GM21619 (cell line): Measurements from ENCODE around the gene PDE6B.

Source experiments
- ATAC-seq: cut with Tn5 transposase; IDR thresholded peaks from one replicate; pipeline ENCODE4 v1.9.1; 2021; ENCODE audit not compliant: unreplicated experiment

The PDE6B gene

GRCh38 chr4:600850-601515 is 24.4 kb upstream of the PDE6B start:
- no peak for ATAC-seq

GRCh38 chr4:601612-602558 is 23.5 kb upstream of the PDE6B start:
- ATAC-seq, result no peak

GRCh38 chr4:602559-602942 is 22.8 kb upstream of the PDE6B start:
- ATAC-seq, result no peak

- no peak for ATAC-seq
Observed at GRCh38 chr4:604131-604530, 21.2 kb upstream of the PDE6B start.

- no peak for ATAC-seq
Observed at GRCh38 chr4:605702-606425, 19.5 kb upstream of the PDE6B start.

- ATAC-seq, result no peak
Observed at GRCh38 chr4:608236-608635, 17.1 kb upstream of the PDE6B start.

- no peak for ATAC-seq
Observed at GRCh38 chr4:609400-610050, 15.8 kb upstream of the PDE6B start.

GRCh38 chr4:610411-611261 is 14.7 kb upstream of the PDE6B start:
- ATAC-seq, result no peak

- no peak for ATAC-seq
Observed at GRCh38 chr4:612052-612748, 13.2 kb upstream of the PDE6B start.

GRCh38 chr4:612749-613125 is 12.6 kb upstream of the PDE6B start:
- no peak for ATAC-seq

GRCh38 chr4:613126-613525 is 12.2 kb upstream of the PDE6B start:
- no peak for ATAC-seq

GRCh38 chr4:616091-616490 is 9.3 kb upstream of the PDE6B start:
- no peak for ATAC-seq

GRCh38 chr4:616911-617643 is 8.3 kb upstream of the PDE6B start:
- no peak for ATAC-seq

GRCh38 chr4:617644-618641 is 7.4 kb upstream of the PDE6B start:
- ATAC-seq, result no peak

GRCh38 chr4:620201-620600 is 5.2 kb upstream of the PDE6B start:
- no peak for ATAC-seq

GRCh38 chr4:620851-621261 is 4.5 kb upstream of the PDE6B start:
- ATAC-seq, result no peak

GRCh38 chr4:621296-622070 is 3.9 kb upstream of the PDE6B start:
- ATAC-seq, result no peak
